ENCODE measurements around the gene POLR3K.

DNA sequence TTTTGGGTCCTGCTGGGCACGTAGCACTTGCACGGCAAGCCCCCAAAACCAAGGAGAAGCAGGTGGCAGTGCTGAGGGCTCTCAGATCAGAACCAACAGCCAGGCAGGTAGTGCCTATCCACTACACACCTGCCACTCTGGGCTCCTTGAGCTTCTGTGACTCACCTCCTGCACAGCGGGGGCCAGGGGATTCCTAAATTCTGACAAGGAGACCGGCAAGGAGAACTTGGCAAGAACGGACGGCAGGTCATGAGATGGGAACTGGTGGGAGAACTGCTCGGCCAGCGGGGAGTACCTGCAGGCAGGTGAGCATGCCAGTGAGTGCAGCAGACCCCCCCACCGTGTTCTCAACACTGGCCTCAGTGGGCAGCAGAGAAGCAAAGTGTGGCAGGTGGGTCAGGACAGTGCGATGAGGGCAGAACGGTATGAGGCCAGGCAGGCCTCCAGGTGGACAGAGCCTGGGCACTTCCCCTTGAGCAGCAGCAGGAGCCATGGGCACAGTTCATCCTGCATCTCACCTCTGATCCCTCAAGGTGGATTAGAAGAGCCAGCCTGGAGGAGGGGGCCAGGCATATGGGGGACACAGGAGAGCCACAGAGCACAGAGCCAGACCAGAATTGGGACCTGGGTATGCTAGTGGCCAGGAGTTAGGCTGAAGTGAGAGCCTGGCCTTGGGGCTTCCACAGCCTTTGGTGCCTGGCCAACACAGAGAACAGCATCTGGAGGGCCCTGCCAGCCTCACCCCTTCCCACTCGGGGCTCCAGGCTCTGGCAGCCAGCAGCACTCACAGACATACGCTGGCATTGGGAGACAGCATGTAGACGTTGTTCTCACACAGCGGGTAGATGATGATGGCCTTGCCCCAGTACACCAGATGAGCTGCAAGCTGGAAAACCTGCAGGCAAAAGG, 39.3 kb upstream of the POLR3K start:
- TF ChIP-seq, protein P1, sequence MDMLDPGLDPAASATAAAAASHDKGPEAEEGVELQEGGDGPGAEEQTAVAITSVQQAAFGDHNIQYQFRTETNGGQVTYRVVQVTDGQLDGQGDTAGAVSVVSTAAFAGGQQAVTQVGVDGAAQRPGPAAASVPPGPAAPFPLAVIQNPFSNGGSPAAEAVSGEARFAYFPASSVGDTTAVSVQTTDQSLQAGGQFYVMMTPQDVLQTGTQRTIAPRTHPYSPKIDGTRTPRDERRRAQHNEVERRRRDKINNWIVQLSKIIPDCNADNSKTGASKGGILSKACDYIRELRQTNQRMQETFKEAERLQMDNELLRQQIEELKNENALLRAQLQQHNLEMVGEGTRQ (IDR thresholded peaks at IDR 0.05) = no peak
- TF ChIP-seq, protein P2, sequence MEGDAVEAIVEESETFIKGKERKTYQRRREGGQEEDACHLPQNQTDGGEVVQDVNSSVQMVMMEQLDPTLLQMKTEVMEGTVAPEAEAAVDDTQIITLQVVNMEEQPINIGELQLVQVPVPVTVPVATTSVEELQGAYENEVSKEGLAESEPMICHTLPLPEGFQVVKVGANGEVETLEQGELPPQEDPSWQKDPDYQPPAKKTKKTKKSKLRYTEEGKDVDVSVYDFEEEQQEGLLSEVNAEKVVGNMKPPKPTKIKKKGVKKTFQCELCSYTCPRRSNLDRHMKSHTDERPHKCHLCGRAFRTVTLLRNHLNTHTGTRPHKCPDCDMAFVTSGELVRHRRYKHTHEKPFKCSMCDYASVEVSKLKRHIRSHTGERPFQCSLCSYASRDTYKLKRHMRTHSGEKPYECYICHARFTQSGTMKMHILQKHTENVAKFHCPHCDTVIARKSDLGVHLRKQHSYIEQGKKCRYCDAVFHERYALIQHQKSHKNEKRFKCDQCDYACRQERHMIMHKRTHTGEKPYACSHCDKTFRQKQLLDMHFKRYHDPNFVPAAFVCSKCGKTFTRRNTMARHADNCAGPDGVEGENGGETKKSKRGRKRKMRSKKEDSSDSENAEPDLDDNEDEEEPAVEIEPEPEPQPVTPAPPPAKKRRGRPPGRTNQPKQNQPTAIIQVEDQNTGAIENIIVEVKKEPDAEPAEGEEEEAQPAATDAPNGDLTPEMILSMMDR (IDR thresholded peaks at IDR 0.05) = no peak
- TF ChIP-seq SMC3 (IDR thresholded peaks at IDR 0.05) = no peak
- no peak for TF ChIP-seq MYC (IDR thresholded peaks at IDR 0.05; ENCODE audit: borderline replicate concordance, low read length)
- TF ChIP-seq POLR2A (IDR thresholded peaks at IDR 0.05; ENCODE audit: low read length) = no peak
- no peak for TF ChIP-seq SREBF2 (IDR thresholded peaks at IDR 0.05)
- TF ChIP-seq, protein P3, sequence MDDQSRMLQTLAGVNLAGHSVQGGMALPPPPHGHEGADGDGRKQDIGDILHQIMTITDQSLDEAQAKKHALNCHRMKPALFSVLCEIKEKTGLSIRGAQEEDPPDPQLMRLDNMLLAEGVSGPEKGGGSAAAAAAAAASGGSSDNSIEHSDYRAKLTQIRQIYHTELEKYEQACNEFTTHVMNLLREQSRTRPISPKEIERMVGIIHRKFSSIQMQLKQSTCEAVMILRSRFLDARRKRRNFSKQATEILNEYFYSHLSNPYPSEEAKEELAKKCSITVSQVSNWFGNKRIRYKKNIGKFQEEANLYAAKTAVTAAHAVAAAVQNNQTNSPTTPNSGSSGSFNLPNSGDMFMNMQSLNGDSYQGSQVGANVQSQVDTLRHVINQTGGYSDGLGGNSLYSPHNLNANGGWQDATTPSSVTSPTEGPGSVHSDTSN (IDR thresholded peaks at IDR 0.05) = no peak
